Measurements from ENCODE around the gene HVCN1. TPM values are rescaled to one million over a fixed set of nuclear protein-coding genes. Genes with fewer than 3 reads are reported as not detected.
"Not testable (repeated sequence)": the region's sequence is repeated elsewhere in the genome, so short reads cannot be mapped to it uniquely, and the experiment has no call there.

The HVCN1 gene, protein sequence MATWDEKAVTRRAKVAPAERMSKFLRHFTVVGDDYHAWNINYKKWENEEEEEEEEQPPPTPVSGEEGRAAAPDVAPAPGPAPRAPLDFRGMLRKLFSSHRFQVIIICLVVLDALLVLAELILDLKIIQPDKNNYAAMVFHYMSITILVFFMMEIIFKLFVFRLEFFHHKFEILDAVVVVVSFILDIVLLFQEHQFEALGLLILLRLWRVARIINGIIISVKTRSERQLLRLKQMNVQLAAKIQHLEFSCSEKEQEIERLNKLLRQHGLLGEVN
- 1 to 10 TPM; 1.5 to 2.1 TPM for total RNA-seq

DNA sequence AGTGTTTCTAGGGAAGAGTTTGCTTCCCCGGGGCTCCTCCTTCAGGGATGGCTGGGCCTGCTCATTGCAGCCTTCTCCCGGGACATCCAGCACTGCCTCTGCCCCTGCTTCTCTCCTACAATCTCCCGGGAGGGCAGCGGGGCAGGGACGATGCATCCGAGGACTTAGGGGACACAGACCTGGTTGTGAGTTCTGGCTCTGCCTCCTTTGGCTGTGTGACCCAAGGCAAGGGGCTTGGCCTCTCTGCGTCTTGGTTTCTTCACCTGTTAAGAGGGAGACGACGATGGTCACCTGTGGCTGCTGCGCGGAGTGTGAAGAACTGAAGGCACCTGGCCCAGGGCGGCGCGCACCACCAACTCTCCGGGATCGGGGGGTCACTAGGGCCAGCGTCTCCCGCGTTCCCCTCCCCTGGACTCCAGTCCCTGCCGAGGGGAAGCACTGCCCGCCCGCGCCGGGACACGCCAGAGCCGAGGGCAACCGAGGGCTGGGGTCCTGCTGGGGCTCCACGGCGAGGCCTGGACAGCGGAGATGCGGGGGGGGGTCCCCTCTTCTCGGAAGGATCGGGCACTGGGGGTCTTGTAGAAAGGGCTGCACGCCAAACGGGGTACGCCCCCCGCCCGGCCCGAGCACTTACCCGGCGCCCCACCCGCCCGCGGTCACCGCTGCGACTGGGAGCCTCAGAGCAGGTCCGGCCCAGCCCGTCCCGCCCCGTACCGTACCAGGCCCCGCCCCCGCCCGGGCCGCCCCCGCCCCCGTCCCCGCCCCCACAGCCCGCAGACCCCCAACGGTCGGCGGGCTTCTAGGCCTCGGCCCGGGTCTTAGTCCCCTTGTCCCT, at the start of gene HVCN1:
HVCN1 (minus strand) TSS at position 670 of the 835 bp plus-strand sequence. CDS start 5,870 bp downstream, outside the sequence.
- Histone ChIP-seq H3K9me3 (no peaks in the 10 kb centered on the region), H3K27ac (peak within 1 kb of the TSS; percentile 67)
- TF ChIP-seq, protein P1, sequence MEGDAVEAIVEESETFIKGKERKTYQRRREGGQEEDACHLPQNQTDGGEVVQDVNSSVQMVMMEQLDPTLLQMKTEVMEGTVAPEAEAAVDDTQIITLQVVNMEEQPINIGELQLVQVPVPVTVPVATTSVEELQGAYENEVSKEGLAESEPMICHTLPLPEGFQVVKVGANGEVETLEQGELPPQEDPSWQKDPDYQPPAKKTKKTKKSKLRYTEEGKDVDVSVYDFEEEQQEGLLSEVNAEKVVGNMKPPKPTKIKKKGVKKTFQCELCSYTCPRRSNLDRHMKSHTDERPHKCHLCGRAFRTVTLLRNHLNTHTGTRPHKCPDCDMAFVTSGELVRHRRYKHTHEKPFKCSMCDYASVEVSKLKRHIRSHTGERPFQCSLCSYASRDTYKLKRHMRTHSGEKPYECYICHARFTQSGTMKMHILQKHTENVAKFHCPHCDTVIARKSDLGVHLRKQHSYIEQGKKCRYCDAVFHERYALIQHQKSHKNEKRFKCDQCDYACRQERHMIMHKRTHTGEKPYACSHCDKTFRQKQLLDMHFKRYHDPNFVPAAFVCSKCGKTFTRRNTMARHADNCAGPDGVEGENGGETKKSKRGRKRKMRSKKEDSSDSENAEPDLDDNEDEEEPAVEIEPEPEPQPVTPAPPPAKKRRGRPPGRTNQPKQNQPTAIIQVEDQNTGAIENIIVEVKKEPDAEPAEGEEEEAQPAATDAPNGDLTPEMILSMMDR (IDR thresholded peaks at IDR 0.05), result no peak

DNA sequence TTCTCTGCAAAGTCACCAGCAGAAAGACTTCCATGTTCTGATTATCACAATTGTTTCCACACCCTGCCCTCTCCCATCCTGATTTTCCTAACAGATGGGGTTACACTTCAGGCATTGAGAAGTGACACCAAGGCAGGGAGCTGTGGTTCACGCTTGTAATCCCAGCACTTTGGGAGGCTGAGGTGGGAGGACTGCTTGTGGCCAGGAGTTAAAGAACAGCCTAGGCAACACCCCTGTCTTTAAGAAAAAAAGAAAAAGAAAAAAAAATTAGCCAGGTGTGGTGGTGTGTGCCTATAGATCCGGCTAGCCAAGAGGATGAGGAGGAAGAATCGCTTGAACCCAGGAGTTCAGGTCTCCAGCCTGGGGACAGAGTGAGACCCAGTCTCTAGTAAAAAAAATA, 48.6 kb upstream of the HVCN1 start:
- intact Hi-C loops (cut with DNase I), result no loop called here
- no peak overlapping the region for H3K9ac ChIP-seq (ENCODE audit: low read depth in 2 of 2, low read length in 2 of 2)
- H3K27ac ChIP-seq, result no peak overlapping the region
- no peaks in the 10 kb centered on the region for H3K9me3 ChIP-seq
- no peaks in the 10 kb centered on the region for H3K36me3 ChIP-seq
- no peaks in the 10 kb centered on the region for H3K27me3 ChIP-seq
- no peak overlapping the region for H3K4me3 ChIP-seq
- DNase-seq, result no peak
- H3K4me1 ChIP-seq, result peaks cover 19% of the 10 kb centered on the region
- TF ChIP-seq, protein P1 (IDR thresholded peaks at IDR 0.05), result no peak

More for the DNA sequence above, at the start of gene HVCN1:
- Histone ChIP-seq H3K27me3 (no peaks in the 10 kb centered on the region), H3K36me3 (no peaks in the 10 kb centered on the region), H3K4me1 (peaks cover 4% of the 10 kb centered on the region), H3K4me3 (peak within 1 kb of the TSS; percentile 60), H3K9ac (ENCODE audit: low read depth in 2 of 2, low read length in 2 of 2) (peak within 1 kb of the TSS; percentile 68 to 79)
- intact Hi-C loops (cut with DNase I), result no loop called here
- DNase-seq, result peak; percentile 61

DNA sequence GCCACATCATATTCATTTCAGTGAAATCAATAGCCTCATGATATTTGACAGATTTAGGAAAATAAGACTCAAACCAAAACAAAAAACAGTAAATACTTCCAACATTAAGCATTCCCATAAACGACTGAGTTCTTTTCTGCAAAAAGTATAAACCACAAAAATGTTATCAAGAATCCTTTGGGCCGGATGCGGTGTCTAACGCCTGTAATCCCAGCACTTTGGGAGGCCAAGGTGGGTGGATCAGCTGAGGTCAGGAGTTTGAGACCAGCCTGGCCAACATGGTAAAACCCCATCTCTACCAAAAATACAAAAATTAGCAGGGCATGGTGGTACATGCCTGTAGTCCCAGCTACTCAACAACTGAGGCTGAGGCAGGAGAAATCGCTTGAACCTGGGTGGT, 48.1 kb upstream of the HVCN1 start:
- H3K4me3 ChIP-seq; H3K9ac ChIP-seq (ENCODE audit: low read depth in 2 of 2, low read length in 2 of 2); H3K9me3 ChIP-seq; DNase-seq; H3K36me3 ChIP-seq; H3K27me3 ChIP-seq; H3K27ac ChIP-seq; intact Hi-C loops (cut with DNase I): not testable (repeated sequence)
- peaks cover 19% of the 10 kb centered on the region for H3K4me1 ChIP-seq

DNA sequence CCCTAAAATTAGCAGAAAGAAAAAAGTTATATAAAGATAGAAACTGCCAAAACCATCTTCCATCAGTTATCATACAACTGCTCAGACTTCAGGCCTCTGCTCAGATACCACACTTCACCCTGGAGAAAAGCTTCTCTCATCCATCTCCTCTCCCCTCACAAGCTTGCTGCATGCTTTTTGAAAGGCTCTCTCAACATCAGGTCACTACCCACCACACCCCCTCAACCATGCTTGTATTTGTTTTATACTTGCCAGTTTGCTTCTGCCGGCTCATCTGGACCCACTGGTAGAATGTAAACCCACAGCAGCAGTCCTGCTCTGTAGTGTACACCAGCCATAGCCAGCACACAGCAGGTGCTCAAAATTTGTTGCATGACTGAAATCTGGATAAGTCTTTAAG, 45.0 kb upstream of the HVCN1 start:
- no peaks in the 10 kb centered on the region for H3K27me3 ChIP-seq
- TF ChIP-seq, protein P1 (IDR thresholded peaks at IDR 0.05), result no peak
- peaks cover 4% of the 10 kb centered on the region for H3K36me3 ChIP-seq
- intact Hi-C loops (cut with DNase I), result no loop called here
- DNase-seq, result no peak
- no peak overlapping the region for H3K4me3 ChIP-seq
- H3K4me1 ChIP-seq, result peaks cover 12% of the 10 kb centered on the region
- no peaks in the 10 kb centered on the region for H3K9me3 ChIP-seq
- H3K9ac ChIP-seq (ENCODE audit: low read depth in 2 of 2, low read length in 2 of 2), result no peak overlapping the region
- no peak overlapping the region for H3K27ac ChIP-seq

DNA sequence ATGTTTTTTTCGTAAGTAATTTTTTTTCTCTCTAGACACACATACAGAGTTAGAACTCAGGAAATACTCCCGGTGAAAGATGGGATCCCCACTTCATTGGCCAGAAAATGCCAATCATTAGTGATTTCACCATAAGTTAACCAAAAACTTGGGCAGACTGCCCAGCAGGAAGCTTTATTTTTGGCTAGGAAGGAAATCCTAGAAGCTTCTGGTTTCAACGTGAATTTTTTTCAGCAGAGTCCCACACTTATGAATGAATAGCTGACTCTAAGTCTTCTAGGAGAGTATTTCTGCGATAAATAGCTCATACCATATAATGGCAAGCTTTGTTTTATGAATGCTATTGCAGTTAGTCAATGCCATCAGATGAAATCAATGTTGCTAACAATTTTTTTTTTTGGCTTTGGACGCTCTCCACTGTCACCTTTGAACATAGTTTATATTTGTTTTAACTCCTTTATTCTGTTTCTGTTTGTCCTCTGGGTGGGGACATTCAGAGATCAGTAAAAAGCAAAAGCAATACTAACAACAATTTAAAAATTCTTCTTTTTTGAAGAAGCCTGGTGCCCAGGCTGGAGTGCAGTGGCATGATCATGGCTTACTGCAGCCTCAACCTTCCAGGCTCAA, 44.3 kb upstream of the HVCN1 start:
- peaks cover 4% of the 10 kb centered on the region for H3K36me3 ChIP-seq

More for the DNA sequence above, 44.3 kb upstream of the HVCN1 start:
- Histone ChIP-seq H3K4me1 (peaks cover 9% of the 10 kb centered on the region), H3K27me3 (no peaks in the 10 kb centered on the region), H3K27ac (no peak overlapping the region), H3K9me3 (no peaks in the 10 kb centered on the region), H3K4me3 (no peak overlapping the region), H3K9ac (ENCODE audit: low read depth in 2 of 2, low read length in 2 of 2) (no peak overlapping the region)
- TF ChIP-seq, protein P1 (IDR thresholded peaks at IDR 0.05), result no peak
- no peak for DNase-seq
- intact Hi-C loops (cut with DNase I), result no loop called here

Measured in colonic mucosa (tissue), 4 donors.